Astrocyte (in vitro differentiated cells and primary cell): ENCODE data around the gene INPP5E.

Experiments
- EZH2 ChIP-seq: IDR thresholded peaks from 2 replicates; pipeline ENCODE4 v1.6.1; 2012; ENCODE audit warnings: mild to moderate bottlenecking, low read length, inconsistent platforms; ENCODE audit not compliant: insufficient read depth
- TF ChIP-seq, protein P1 (sequence below): IDR thresholded peaks from 2 replicates; pipeline ENCODE4 v1.5.1; 2011; ENCODE audit warnings: low read depth, mild to moderate bottlenecking, inconsistent platforms, low read length, moderate library complexity; ENCODE audit not compliant: insufficient read depth

DNA sequence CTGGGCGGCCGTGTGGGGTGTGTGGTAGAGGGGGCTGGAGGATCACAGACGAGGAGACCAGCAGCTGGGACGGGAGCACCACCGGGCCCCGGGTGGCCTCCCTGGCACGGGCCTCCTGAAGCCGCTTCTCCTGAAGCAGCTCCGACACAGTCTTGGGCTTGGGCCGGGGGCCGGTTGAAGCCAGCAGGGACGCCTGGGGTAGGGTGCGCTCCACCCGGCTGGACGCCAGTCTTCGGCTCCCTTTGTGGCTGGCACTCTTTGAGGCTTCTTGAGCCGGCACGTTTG is 60.7 kb downstream of the INPP5E start:
- no peak for TF ChIP-seq EZH2
- TF ChIP-seq, protein P1, sequence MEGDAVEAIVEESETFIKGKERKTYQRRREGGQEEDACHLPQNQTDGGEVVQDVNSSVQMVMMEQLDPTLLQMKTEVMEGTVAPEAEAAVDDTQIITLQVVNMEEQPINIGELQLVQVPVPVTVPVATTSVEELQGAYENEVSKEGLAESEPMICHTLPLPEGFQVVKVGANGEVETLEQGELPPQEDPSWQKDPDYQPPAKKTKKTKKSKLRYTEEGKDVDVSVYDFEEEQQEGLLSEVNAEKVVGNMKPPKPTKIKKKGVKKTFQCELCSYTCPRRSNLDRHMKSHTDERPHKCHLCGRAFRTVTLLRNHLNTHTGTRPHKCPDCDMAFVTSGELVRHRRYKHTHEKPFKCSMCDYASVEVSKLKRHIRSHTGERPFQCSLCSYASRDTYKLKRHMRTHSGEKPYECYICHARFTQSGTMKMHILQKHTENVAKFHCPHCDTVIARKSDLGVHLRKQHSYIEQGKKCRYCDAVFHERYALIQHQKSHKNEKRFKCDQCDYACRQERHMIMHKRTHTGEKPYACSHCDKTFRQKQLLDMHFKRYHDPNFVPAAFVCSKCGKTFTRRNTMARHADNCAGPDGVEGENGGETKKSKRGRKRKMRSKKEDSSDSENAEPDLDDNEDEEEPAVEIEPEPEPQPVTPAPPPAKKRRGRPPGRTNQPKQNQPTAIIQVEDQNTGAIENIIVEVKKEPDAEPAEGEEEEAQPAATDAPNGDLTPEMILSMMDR = no peak
